GM18873 (cell line): ENCODE data around the gene PRKCE.

Experiments used
- ATAC-seq: cut with Tn5 transposase; IDR thresholded peaks from one replicate; pipeline ENCODE4 v1.9.1; 2021; ENCODE audit warnings: mild to moderate bottlenecking, moderate library complexity, moderate number of reproducible peaks; ENCODE audit not compliant: unreplicated experiment, low FRiP score

PRKCE gene

DNA sequence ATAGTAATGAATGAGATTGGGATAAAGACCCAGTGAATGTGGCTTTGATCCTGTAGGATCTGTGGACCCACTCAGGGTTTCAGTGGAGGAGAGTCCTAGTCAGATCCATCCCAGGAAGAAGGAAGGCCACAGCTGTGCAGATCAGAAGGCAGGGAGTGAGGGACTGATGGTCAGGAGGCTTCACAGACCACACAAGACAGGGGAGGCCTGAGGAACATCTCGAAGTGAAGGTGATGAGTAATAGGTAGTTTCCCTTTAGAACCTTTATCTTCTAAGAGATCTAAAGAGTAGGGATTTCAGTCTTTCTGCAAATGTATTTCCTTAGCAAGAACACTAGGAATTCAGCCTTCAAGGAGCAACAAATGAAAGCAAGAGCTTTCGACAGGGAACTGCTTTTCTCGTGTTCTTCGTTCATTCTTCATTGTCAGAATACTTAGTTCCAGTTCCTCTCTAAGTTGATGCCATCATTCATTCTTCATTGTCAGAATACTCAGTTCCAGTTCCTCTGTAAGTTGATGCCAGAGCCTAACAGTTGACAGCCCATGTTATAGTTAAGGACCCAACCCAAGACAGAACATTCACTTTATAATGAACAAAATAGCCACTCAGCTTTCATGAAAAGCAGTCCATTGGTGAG is 495.5 kb downstream of the PRKCE start:
- ATAC-seq: no peak

DNA sequence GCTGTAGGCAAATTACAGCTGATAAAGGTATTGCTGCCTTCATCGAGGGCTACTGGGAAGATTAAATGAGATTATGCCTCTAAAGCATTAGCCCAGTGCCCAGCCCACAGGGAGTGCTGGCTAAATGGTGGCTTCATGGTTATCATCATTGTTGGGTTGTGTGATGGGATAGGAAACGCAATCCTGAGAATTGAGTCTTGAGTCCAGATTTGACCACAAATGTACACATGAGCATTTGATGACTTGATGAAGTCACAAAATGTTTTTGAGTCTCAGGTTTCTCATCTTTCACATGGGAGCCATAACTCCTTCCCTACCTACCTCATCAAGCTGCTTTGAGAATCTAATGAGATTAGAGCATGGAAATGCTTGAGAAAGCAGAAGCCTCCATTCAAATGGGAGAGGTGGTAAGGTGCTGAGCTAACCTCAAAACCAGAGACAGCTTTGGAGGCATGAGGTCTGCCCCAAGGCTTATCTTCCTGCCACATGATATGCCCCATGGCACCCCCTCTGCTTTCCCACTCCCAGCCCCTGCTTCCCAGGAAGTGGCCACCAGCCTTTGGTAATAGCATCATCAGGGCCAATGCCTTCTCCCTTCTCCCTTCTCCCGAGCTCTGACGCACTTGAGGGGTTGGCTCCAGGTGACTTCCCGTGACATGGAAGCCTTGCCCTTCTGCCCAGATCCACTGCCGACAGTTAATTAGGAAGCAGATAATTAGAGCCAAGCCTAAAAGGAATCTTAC is 496.3 kb downstream of the PRKCE start:
- no peak for ATAC-seq

DNA sequence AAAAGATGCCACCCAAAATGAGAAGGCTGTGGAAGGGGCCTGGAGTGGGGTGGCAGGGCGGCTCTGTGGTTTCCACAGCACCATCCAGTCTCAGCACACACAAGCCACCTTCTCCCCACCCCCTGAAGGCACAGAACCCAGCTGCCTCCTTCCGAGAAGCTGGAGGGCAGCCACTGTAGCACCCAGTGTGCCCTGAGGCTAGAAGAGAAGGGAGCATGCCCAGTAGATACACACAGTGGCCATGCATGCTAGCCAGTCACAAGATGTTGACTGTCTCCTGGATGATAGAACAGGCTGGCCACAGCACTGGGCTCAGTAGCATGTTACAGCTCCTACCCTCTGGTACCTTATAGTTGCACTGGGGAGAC is 496.9 kb downstream of the PRKCE start:
- no peak for ATAC-seq

DNA sequence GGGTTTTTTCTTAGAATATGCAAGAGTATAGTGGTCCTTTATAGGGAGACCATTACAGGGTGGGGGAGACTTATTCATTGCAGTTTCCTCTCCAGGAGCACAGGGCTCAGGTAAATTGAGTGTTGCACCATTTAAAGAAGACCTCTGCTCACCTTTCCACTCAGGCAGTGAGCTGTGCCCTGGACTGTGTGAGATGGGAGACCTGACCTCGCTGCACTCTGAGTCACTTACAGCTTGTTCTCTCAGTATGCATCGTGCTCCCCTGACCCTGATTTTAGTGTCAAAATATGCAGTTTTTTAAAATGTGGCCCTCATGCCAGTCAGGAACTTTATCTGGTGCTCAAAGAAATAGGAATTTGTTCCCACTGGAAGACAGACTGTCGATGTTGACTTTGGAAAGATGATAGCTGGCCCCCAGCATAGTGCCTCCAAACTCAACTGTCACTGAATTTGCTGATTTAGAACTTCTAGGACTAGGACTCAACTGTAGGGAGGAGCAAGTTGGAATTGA is 499.0 kb downstream of the PRKCE start:
- no peak for ATAC-seq

DNA sequence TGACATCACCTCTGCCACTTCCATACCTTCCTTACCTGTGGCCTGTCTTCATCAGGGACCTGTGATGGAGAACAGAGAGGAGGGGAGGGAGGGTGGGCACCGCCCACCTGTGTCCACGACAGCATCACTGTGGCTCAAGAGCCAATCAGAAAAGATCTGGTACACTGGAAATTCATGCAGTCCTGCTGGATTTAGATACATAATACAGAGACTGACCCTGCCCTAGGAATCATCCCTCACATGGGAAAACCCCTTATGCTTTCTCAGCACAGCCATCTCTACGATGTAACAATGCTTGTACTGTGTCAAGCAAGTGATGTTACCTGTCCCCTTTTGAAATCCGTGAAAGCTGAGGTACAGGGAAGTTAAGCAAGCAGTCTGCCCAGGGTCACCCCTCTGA is 500.1 kb downstream of the PRKCE start:
- ATAC-seq: no peak

DNA sequence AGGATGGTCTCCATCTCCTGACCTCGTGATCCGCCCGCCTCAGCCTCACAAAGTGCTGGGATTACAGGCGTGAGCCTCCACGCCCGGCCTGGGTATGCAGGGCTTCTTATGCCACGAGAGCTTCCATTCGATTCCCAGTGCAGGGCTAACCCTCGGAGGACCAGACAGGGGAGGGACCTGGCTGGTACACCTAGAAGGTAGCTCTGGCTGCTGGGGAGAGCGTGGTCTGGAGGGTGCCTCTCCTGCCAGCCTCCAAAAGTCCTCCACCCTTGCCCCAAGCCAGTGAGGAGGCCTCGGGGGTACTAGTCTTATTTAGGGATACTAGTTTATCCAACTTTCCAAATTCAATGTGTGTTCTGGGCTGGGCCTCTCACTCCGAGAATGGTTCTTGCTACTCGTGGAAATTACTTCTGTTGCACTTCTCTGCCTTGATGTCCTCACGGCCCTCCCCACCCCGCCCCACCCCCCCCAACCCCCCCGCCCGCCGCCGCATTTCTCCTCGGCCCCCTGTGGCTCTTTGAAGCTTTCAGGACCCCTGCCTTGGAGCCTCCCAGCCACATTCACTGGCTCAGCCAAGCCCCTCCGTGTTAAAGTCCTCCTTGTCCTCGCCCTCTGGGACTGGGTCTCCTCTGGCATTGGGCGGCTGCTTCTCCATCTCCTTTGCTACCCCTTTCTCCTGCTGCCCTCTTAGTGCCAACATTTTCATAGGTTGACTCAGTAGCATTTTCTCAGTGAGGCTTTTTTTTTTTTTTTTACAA is 502.7 kb downstream of the PRKCE start:
- ATAC-seq: no peak

DNA sequence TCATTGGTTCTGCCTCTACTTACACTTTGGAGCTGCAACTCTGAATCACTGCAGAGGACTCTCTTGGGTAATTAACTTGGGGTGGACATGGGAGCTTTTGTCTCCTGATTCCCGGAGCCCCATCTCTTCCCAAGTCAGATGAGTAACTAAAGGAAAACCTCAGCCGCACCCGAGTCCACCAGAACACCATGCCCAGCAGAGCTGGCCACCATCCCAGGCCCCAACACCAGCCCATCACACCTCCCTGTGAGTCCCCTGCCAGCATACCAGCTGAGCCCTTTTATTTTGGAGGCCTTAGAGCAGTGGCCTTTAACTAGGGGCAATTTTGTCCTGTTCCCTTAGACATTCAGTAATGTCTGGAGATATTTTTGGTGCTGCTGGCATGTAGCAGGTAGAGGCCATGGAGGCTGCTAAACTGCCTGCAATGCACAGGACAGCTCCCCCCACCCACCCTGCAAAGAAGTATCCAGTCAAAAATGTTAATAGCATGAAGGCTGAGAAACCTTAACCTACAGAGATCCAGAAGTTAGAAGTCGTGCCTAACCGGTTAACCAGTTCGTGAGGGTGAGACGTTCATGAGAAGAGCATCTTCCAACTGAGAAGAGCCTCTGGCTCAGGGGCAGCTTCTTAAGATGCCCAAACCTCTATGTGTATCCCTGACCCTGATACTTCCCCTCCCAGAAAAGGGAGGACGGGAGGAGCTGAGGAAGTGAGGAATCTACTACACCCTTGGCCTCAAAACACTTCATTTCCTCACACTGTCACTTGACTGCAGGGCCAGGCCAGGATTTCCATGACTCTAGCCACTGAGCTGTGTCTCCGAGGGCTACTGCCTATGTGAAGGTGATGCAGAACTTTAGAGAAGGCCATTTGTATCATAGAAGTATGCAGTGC is 505.8 kb downstream of the PRKCE start:
- no peak for ATAC-seq

DNA sequence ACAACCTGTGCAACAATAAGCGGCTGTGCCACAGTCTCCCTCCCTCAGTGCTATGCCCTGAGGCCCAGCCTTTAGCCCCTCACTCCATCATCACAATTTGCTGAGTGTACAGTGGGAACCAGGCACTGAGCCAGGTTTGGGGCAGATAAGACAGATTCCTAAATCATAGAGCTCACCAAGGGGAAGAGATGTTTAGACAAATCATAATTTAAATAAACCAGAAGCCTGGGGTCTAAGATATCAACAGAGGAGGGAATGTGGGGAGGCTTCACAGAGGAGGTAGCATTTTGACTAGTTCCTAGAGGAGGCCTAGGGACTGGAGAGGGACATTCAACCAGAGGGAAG is 506.5 kb downstream of the PRKCE start:
- ATAC-seq: no peak

DNA sequence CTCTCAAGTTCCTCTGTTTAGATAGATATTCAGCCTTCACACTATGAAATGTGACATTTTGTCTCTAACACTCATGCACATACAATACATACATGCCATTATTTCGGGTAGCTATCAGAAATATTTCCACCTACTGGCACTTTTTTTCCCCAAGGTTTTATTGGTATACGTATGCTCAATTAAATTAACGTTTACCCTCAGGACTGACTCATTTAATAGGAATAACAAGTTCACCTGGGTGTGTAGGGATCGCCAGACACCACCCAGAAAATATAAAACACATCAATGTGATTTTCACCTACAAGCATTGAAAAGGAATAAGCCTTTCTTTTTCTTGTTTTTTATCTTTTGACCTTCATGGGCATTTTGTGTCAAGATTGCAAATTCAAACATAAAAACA is 507.2 kb downstream of the PRKCE start:
- no peak for ATAC-seq

DNA sequence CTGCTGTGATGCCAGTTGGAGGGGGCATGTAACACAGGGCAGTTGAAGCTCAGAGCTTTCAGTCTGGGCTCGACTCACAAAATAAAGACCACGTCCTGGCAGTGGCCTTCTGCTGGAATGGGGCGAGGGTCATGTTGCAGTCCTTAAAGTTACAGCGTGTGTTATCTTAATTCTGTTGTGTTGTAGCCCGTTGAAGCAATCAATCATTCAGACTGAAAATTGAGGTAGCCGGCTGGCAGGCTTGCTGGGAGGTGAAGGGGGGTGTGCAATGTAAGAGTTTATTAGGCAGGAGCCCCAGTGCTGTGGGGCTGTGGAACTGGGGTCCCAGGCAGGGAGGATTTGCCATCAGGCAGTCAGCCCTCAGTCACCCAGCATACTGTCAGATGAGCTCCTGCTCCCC is 508.9 kb downstream of the PRKCE start:
- ATAC-seq: no peak

DNA sequence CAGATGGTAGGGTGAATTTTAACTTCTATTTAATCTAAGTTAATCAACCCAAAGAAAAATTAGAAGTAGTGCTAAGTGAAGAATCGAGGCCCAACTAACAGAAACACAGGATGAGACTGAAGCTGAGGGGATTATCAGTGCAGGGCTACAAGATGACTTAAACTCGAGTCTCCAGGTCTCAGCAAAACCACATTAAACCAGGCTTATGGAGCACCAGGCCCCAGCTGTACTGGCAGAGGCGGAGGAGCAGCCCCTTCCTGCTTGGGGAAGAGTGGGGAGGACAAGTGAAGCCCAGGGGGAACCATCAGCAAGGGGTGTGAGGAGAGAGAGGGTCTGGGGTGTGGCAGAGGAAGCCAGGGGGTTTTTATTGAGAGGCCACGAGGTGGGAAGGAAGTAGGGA is 509.8 kb downstream of the PRKCE start:
- ATAC-seq: no peak

DNA sequence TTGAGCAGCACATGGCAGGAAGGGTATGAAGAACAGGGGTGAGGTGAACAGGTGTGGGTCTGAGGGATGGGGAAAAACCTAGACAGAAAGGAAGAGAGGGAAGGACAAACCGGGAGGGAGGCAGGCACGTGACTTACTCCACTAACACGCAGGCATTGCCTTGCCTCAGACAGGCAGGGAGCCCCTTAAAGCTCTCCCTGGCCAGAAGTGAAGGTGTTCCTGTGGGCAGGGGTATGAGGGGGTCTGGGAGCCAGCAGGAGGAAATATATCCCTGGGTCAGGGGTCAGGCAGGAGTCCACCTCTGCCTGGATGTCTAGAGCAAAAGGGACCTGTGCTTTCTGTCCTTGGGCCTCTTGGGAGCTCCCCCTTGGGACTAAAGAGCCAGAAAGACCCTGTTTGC is 510.4 kb downstream of the PRKCE start:
- no peak for ATAC-seq

DNA sequence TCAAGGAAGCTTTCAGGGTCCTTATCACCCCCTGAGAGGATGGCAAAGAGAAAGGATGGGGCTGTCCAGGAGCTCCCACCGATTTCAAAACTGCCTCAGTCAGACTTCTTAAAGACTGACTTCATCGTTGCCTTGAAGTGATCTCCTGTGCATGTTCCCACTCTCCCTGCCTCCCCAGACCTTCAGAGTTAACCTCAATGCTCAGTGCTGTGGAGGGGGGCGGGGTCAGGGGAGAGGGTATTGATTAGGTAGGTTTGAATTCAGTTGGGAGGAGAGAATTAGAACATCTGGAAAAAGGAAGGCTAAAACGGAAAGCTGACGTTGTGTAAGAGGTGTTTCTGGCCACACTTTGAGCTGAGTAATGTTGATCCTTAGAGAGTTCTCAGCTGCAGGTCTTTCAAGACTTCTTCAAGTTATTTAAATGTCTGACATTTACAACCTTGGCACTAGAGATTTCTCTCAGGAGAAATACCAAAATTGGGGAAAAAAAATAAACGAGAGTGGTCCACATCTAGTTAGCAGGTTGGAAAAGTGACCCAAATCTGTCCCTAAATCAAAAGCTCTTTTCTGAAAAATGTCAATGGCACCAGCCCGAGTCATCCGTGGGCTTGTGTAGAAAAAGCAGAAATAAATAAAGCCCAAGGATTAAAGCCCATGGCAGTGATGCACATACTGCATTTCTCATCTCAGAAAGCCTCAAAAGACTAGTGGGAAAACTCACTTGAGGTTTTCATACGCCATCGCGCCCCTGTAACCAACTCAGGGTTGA is 511.0 kb downstream of the PRKCE start:
- ATAC-seq: no peak

DNA sequence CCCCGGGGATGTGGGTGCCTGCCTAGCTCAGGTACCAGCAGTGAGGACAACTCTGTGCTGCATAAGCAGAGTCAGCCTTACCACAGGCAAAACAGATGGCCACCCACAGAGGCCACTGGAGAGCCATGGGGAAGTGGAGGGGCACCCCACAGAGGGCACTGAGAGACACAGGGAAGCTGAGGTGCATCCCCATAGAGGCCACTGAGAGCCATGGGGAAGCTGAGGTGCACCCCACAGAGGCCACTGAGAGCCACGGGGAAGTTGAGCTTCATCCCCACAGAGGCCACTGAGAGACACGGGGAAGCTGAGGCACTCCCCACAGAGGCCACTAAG is 511.6 kb downstream of the PRKCE start:
- no peak for ATAC-seq

DNA sequence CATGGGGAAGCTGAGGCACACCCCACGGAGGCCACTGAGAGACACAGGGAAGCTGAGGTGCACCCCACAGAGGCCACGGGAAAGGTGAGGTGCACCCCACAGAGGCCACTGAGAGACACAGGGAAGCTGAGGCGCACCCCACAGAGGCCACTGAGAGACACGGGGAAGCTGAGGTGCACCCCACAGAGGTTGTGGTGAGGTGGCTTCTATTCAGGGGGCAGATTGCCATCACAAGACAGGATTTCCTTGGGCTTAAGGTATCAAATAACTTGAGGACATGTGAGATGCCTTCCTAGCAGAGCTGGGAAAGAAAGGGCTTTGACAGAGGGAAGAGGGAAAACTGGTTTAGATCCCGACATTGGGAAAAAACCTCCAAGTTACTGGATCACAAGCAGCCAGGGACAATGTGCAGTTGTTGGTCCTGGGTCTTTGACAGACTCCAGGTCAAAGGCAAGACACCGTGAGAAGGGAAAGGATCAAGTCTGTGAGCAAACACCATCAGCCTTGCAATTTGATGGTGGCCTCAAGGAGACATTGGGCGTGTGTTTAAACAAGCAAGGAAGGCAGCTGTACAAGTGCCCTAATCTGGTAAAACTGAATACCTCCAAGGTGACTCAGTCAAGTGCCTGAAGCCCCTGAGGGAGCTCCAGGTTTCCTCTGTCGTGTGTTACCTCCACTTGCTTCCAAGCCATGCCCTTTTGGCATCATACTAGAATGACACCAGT is 512.5 kb downstream of the PRKCE start:
- ATAC-seq: no peak

DNA sequence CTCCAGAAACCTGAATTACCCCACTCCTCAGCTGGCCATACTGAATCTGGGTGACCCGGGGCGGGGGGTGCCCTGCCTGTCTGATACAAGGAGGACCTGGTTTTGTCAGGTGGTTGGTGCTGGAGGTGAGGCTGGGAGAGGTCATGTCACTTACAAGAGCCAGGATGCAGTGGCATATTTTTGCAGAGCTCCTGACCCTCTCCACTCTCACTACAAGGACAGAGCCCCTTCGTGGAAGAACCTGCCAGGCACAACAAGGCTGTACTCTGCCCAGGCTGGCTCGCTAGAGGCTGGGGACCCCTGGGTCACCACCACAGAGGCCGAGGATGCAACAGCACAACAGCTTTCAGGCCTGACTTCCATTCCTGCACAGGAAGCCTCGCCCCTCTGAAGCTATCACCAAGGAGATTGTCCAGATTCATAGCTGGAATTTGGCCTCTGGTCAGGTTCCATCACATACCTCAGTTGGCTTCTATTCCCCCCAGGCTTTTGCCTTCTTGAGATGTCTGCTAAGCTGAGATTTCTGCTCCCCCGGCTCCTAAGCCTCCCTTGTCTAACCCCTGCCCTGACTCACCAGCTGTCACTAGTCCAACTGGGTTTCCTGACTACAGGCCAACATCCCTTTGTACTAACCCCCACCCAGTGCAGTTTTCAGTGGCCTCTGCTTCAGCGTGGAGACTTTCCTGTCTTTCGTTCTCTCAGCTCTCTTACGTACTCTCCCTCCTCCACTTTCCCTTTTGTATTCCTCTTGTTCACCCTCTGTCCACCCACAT is 513.2 kb downstream of the PRKCE start:
- ATAC-seq: no peak

DNA sequence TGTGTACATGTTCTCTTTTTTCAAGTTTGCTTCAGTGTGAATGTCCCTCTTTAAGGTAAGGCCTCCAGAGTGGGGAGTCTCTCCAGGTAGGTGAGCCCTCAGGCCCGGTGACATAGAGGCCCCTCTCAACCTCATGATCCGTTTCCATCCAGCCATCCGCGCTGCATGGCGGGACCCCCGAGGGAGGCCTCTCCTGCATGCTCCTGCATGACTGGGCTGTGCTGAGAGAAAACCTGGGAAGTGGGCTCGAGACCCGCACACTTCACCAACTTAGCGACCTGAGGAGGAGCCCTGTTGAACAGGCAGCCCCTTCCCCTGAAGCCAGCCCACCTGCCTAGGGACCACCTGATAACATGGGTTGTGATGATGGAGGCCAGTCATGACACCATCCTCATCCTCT is 514.4 kb downstream of the PRKCE start:
- no peak for ATAC-seq

DNA sequence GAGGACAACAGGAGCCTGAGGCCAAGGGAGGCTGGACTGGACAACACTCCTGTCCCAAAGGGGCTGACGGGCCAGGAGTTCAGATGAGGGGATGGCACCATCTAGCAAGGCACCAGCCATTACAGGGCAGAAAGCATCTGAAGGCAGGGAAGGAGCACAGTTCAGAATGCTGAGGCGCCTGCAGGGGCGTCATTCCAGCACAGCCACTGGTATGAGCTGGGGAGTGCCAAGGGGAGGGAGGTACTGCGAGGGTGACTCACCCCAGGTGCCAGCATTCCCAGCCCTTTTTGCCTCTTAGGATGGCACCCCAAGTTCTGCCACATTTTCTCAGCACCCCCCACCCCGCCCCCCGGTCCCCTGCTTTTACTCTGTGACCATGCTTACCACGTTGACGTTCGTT is 515.9 kb downstream of the PRKCE start:
- ATAC-seq: no peak

DNA sequence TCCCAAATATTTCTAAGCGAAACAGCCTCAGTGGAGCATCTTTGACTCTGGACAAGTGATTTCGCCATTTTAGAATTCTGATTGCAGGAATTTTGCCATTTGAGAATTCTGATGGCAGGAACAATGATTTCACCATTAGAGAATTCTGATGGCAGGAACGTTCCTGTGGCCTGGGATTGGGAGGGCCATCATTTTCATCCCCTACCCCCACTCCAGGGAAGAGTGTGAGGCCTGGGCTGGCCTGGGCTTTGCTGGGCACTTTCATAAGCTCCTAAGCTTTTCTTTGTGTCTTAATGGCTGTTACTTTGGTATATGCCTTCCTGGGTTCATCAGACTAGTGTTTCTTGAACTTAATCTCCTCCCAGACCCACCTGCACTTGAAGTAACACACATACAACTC is 516.4 kb downstream of the PRKCE start:
- no peak for ATAC-seq
